ENCODE data around the gene AFF3.
"Not testable (repeated sequence)": the region's sequence is repeated elsewhere in the genome, so short reads cannot be mapped to it uniquely, and the experiment has no call there.

Gene AFF3

DNA sequence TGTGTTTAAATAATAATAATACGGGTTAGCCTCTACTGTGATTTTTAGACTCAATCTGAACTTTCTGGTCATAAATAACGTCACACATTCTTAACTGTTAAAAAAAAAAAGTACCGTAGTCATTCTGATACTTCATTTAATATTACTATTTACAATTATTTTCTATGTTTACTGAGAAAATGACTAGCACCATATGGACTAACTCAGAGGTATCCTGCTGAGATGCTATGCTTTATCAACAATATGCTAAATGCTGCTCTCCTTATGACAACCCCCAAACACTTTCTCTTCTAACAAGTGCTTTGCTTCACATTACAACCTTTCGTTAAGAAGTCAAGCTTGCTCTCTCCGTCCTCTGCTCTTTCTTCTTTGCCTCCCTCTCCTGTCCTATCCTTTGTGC lies 182.1 kb downstream of the AFF3 start:
- DNase-seq, result no peak
- H3K4me3 ChIP-seq (ENCODE audit: insufficient read depth, low read depth, low read length, poor library complexity, severe bottlenecking), result no peak overlapping the region
- no peak overlapping the region for H3K27ac ChIP-seq (ENCODE audit: insufficient read depth, low read length, poor library complexity, severe bottlenecking)
- no peaks in the 10 kb centered on the region for H3K36me3 ChIP-seq (ENCODE audit: control insufficient read depth, insufficient read depth, low read length)
- no peaks in the 10 kb centered on the region for H3K27me3 ChIP-seq (replicated peaks; ENCODE audit: control insufficient read depth, insufficient read depth, low read length, poor library complexity, severe bottlenecking)
- no peaks in the 10 kb centered on the region for H3K9me3 ChIP-seq (ENCODE audit: control insufficient read depth, low read length)
- H3K4me1 ChIP-seq (ENCODE audit: control insufficient read depth, insufficient read depth, low read length, poor library complexity, severe bottlenecking), result no peaks in the 10 kb centered on the region

DNA sequence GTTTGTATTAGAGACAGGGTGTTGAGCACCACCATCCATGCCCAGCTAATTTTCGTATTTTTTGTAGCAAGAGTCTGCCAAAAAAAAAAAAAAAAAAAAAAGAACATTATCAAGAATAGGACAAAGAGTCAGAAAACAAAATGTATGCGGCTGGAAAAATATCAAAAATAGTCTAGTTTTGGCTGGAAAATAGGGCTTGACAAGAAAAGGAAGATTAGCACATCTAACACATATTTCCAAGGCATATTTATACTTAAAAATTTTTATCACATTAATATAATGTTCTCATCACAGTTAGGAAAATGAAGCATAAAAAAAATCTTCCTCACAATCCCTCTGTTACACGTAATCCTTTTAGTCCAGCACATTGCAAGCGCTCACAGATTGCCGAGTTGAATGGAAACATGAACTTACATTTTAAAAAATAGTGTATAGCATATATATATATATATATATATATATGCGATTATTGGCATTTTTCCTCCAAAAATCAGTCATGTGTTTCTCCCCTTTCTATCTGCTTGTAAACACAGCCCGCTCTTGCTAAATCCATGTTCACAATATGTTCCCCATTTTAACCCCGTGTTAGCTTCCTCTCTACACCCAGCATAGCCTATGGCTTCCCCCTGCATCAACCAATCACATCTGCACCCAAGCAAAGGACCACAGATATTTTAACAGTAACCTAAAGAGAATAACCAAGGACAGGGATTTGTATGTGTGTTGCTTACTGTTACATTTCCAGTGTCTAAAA lies 183.0 kb downstream of the AFF3 start:
- Histone ChIP-seq H3K27me3 (replicated peaks; ENCODE audit: control insufficient read depth, insufficient read depth, low read length, poor library complexity, severe bottlenecking) (no peaks in the 10 kb centered on the region), H3K36me3 (ENCODE audit: control insufficient read depth, insufficient read depth, low read length) (no peaks in the 10 kb centered on the region), H3K4me3 (ENCODE audit: insufficient read depth, low read depth, low read length, poor library complexity, severe bottlenecking) (no peak overlapping the region), H3K4me1 (ENCODE audit: control insufficient read depth, insufficient read depth, low read length, poor library complexity, severe bottlenecking) (no peaks in the 10 kb centered on the region), H3K27ac (ENCODE audit: insufficient read depth, low read length, poor library complexity, severe bottlenecking) (no peak overlapping the region), H3K9me3 (ENCODE audit: control insufficient read depth, low read length) (no peaks in the 10 kb centered on the region)
- DNase-seq, result no peak

- DNase-seq, result no peak
Observed at GRCh38 chr2:99957332-99958133, 184.9 kb downstream of the AFF3 start.

DNA sequence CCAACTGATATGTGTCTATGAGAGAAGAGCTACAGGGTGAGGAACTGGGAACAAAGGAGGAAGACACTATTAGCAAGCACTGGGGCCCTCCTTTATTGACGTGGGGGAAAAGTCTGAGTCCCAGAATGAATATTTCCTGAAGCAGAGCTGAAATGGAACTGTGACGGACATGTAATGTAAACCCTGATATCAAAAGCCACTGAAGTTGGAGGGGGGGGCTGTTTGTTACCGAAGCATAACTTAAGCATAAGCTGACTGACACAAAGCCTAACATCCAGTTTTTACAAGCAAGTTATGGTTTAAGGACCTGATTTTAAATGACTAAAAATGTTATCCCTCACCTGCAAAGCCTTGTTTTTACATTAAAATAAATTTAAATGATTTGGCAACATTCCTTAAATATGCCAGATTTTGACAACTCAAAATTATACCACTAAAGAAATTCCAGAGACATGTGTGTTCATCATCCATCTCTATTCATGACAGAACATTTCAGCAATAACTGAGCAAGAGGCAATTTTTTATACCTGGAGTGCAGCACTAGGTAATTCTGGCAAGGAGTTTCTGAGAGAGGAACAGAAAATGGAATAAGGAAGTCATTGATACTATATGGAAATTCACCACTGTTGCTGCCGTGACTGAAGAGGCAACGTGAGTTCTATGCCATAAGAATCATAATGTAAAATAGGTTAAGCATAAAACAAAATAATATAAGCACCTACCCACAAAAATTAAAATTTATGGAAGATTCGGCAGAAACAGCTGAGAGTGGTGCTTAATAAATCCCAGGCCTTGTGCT lies 186.0 kb downstream of the AFF3 start:
- Histone ChIP-seq H3K9me3 (ENCODE audit: control insufficient read depth, low read length) (no peaks in the 10 kb centered on the region), H3K4me3 (ENCODE audit: insufficient read depth, low read depth, low read length, poor library complexity, severe bottlenecking) (no peak overlapping the region), H3K4me1 (ENCODE audit: control insufficient read depth, insufficient read depth, low read length, poor library complexity, severe bottlenecking) (no peaks in the 10 kb centered on the region), H3K27me3 (replicated peaks; ENCODE audit: control insufficient read depth, insufficient read depth, low read length, poor library complexity, severe bottlenecking) (no peaks in the 10 kb centered on the region), H3K27ac (ENCODE audit: insufficient read depth, low read length, poor library complexity, severe bottlenecking) (no peak overlapping the region), H3K36me3 (ENCODE audit: control insufficient read depth, insufficient read depth, low read length) (no peaks in the 10 kb centered on the region)
- no peak for DNase-seq

More at GRCh38 chr2:99957332-99958133, 184.9 kb downstream of the AFF3 start:
- no peak overlapping the region for H3K27ac ChIP-seq (ENCODE audit: insufficient read depth, low read length, poor library complexity, severe bottlenecking)
- H3K27me3 ChIP-seq (replicated peaks; ENCODE audit: control insufficient read depth, insufficient read depth, low read length, poor library complexity, severe bottlenecking), result no peaks in the 10 kb centered on the region
- no peaks in the 10 kb centered on the region for H3K9me3 ChIP-seq (ENCODE audit: control insufficient read depth, low read length)
- H3K36me3 ChIP-seq (ENCODE audit: control insufficient read depth, insufficient read depth, low read length), result no peaks in the 10 kb centered on the region
- no peaks in the 10 kb centered on the region for H3K4me1 ChIP-seq (ENCODE audit: control insufficient read depth, insufficient read depth, low read length, poor library complexity, severe bottlenecking)
- no peak overlapping the region for H3K4me3 ChIP-seq (ENCODE audit: insufficient read depth, low read depth, low read length, poor library complexity, severe bottlenecking)

DNA sequence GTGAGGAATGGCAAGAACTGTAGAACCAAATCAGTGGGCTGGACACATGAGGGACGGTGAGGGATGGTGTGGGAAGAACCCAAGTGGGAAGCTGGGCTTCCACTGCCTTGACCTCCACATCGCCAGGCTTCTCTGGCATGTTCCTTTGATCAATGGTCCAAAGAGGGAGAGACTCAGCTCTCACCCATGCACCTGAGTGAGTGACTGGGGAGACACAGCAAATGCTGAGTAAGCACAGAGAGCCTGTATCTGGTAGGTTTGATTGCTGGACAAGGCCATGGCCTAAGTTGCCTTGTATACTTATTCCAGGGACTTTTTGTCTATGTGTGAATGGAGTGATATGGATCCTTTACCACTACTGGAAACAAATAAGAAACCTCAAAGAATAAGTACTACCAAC lies 188.6 kb downstream of the AFF3 start:
- Histone ChIP-seq H3K4me3 (ENCODE audit: insufficient read depth, low read depth, low read length, poor library complexity, severe bottlenecking) (no peak overlapping the region), H3K27ac (ENCODE audit: insufficient read depth, low read length, poor library complexity, severe bottlenecking) (no peak overlapping the region), H3K27me3 (replicated peaks; ENCODE audit: control insufficient read depth, insufficient read depth, low read length, poor library complexity, severe bottlenecking) (no peaks in the 10 kb centered on the region), H3K36me3 (ENCODE audit: control insufficient read depth, insufficient read depth, low read length) (no peaks in the 10 kb centered on the region), H3K4me1 (ENCODE audit: control insufficient read depth, insufficient read depth, low read length, poor library complexity, severe bottlenecking) (no peaks in the 10 kb centered on the region), H3K9me3 (ENCODE audit: control insufficient read depth, low read length) (no peaks in the 10 kb centered on the region)
- DNase-seq, result no peak

DNA sequence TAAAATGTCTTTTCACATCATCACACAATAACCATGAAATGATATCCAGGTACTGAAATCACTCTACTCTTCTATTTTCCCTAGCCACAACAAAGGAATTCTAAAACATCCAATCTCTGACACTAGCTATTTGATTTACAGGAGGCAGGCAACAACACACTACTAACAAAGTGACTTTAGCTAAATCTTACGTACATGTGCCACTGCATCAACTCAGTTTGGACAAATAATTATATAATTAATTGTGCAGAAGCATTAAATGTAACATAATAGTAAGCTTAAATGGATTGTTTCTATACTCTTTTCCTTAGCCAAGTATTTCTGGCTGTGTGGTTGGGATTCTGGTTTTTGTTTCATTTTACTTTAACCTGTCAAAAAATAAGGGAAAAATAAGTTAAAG lies 192.4 kb downstream of the AFF3 start:
- no peak overlapping the region for H3K27ac ChIP-seq (ENCODE audit: insufficient read depth, low read length, poor library complexity, severe bottlenecking)
- DNase-seq, result no peak
- no peaks in the 10 kb centered on the region for H3K27me3 ChIP-seq (replicated peaks; ENCODE audit: control insufficient read depth, insufficient read depth, low read length, poor library complexity, severe bottlenecking)
- no peak overlapping the region for H3K4me3 ChIP-seq (ENCODE audit: insufficient read depth, low read depth, low read length, poor library complexity, severe bottlenecking)
- no peaks in the 10 kb centered on the region for H3K4me1 ChIP-seq (ENCODE audit: control insufficient read depth, insufficient read depth, low read length, poor library complexity, severe bottlenecking)
- H3K9me3 ChIP-seq (ENCODE audit: control insufficient read depth, low read length), result no peaks in the 10 kb centered on the region
- H3K36me3 ChIP-seq (ENCODE audit: control insufficient read depth, insufficient read depth, low read length), result no peaks in the 10 kb centered on the region

DNA sequence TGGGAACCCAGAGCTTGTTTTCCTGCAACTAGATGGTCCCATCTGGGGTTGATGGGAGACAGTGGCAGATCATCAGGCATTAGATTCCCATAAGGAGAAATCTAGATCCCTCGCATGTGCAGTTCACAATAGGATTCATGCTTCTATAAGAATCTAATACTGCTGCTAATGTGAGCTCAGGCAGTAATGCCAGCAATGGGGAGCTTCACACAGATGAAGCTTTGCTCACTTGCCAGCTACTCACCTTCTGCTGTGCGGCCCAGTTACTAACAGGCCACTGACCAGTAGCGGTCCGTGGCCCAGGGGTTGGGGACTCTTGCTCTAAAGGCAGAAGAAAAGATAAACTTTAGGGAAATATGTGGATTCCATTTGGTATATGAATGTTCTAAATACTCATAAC lies 192.9 kb downstream of the AFF3 start:
- Histone ChIP-seq H3K27ac (ENCODE audit: insufficient read depth, low read length, poor library complexity, severe bottlenecking) (no peak overlapping the region), H3K27me3 (replicated peaks; ENCODE audit: control insufficient read depth, insufficient read depth, low read length, poor library complexity, severe bottlenecking) (no peaks in the 10 kb centered on the region), H3K9me3 (ENCODE audit: control insufficient read depth, low read length) (no peaks in the 10 kb centered on the region), H3K36me3 (ENCODE audit: control insufficient read depth, insufficient read depth, low read length) (no peaks in the 10 kb centered on the region), H3K4me1 (ENCODE audit: control insufficient read depth, insufficient read depth, low read length, poor library complexity, severe bottlenecking) (no peaks in the 10 kb centered on the region), H3K4me3 (ENCODE audit: insufficient read depth, low read depth, low read length, poor library complexity, severe bottlenecking) (no peak overlapping the region)
- DNase-seq, result no peak

GRCh38 chr2:99948010-99948409 lies 194.4 kb downstream of the AFF3 start:
- H3K36me3 ChIP-seq (ENCODE audit: control insufficient read depth, insufficient read depth, low read length), result no peaks in the 10 kb centered on the region
- DNase-seq, result no peak
- no peaks in the 10 kb centered on the region for H3K27me3 ChIP-seq (replicated peaks; ENCODE audit: control insufficient read depth, insufficient read depth, low read length, poor library complexity, severe bottlenecking)
- H3K27ac ChIP-seq (ENCODE audit: insufficient read depth, low read length, poor library complexity, severe bottlenecking), result no peak overlapping the region
- no peaks in the 10 kb centered on the region for H3K9me3 ChIP-seq (ENCODE audit: control insufficient read depth, low read length)
- H3K4me1 ChIP-seq (ENCODE audit: control insufficient read depth, insufficient read depth, low read length, poor library complexity, severe bottlenecking), result no peaks in the 10 kb centered on the region
- H3K4me3 ChIP-seq (ENCODE audit: insufficient read depth, low read depth, low read length, poor library complexity, severe bottlenecking), result no peak overlapping the region

DNA sequence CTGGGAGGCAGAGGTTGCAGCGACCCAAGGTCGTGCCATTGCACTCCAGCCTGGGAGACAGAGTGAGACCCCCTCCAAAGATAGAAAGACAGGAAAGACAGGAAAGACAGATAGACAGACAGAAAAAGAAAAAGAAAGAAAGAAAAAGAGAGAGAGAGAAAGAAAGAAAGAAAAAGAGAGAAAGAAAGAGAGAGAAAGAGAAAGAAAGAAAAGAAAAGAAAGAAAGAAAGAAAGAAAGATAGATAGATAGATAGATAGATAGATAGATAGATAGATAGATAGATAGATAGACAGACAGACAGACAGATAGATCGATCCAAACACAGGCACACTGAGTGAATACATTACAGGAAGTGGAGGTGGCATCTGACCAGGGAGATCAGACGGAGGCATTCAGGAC lies 195.0 kb downstream of the AFF3 start:
- not testable (repeated sequence) for H3K4me1 ChIP-seq (ENCODE audit: control insufficient read depth, insufficient read depth, low read length, poor library complexity, severe bottlenecking); DNase-seq; H3K36me3 ChIP-seq (ENCODE audit: control insufficient read depth, insufficient read depth, low read length); H3K27me3 ChIP-seq (replicated peaks; ENCODE audit: control insufficient read depth, insufficient read depth, low read length, poor library complexity, severe bottlenecking); H3K9me3 ChIP-seq (ENCODE audit: control insufficient read depth, low read length); H3K27ac ChIP-seq (ENCODE audit: insufficient read depth, low read length, poor library complexity, severe bottlenecking); H3K4me3 ChIP-seq (ENCODE audit: insufficient read depth, low read depth, low read length, poor library complexity, severe bottlenecking)

- DNase-seq, result no peak
- H3K27ac ChIP-seq (ENCODE audit: insufficient read depth, low read length, poor library complexity, severe bottlenecking), result no peak overlapping the region
- no peaks in the 10 kb centered on the region for H3K36me3 ChIP-seq (ENCODE audit: control insufficient read depth, insufficient read depth, low read length)
- H3K27me3 ChIP-seq (replicated peaks; ENCODE audit: control insufficient read depth, insufficient read depth, low read length, poor library complexity, severe bottlenecking), result no peaks in the 10 kb centered on the region
- no peak overlapping the region for H3K4me3 ChIP-seq (ENCODE audit: insufficient read depth, low read depth, low read length, poor library complexity, severe bottlenecking)
- no peaks in the 10 kb centered on the region for H3K9me3 ChIP-seq (ENCODE audit: control insufficient read depth, low read length)
- H3K4me1 ChIP-seq (ENCODE audit: control insufficient read depth, insufficient read depth, low read length, poor library complexity, severe bottlenecking), result no peaks in the 10 kb centered on the region
Observed at GRCh38 chr2:99944019-99944418, 198.4 kb downstream of the AFF3 start.

Data from effector memory CD4-positive, alpha-beta T cell (primary cell).